Measurements from ENCODE around the gene P3R3URF.

The P3R3URF gene

GRCh38 chr1:46204406-46204742 lies 28.1 kb upstream of the P3R3URF start:
- peak overlapping the region; percentile 94 for H3K4me3 ChIP-seq (ENCODE audit: control insufficient read depth, low read depth, low read length)
- no peak for TF ChIP-seq CTCF (IDR thresholded peaks at IDR 0.05; ENCODE audit: control insufficient read depth, insufficient read depth, low read depth, low read length, missing control alignments)
- no peak for DNase-seq (ENCODE audit: low read depth)

- no peak for TF ChIP-seq CTCF (IDR thresholded peaks at IDR 0.05; ENCODE audit: control insufficient read depth, insufficient read depth, low read depth, low read length, missing control alignments)
- no peak for DNase-seq (ENCODE audit: low read depth)
- peak overlapping the region; percentile 94 for H3K4me3 ChIP-seq (ENCODE audit: control insufficient read depth, low read depth, low read length)
Measured at GRCh38 chr1:46203738-46204405, 27.6 kb upstream of the P3R3URF start.

GRCh38 chr1:46199233-46199749 lies 23.0 kb upstream of the P3R3URF start:
- H3K4me3 ChIP-seq (ENCODE audit: control insufficient read depth, low read depth, low read length): no peak overlapping the region; the same call in 1 of the 2 replicates
- TF ChIP-seq CTCF (IDR thresholded peaks at IDR 0.05; ENCODE audit: control insufficient read depth, insufficient read depth, low read depth, low read length, missing control alignments): no peak
- DNase-seq (ENCODE audit: low read depth): no peak

GRCh38 chr1:46197964-46198811 lies 21.9 kb upstream of the P3R3URF start, which contains the start of gene POMGNT1:
Gene POMGNT1, minus strand, starts transcription at chr1:46198434. Its CDS starts 613 bp downstream, at chr1:46197821.
- H3K4me3 ChIP-seq (ENCODE audit: control insufficient read depth, low read depth, low read length): peak within 1 kb of the TSS; percentile 93
- no peak for DNase-seq (ENCODE audit: low read depth)
- no peak for TF ChIP-seq CTCF (IDR thresholded peaks at IDR 0.05; ENCODE audit: control insufficient read depth, insufficient read depth, low read depth, low read length, missing control alignments)

- no peak for TF ChIP-seq CTCF (IDR thresholded peaks at IDR 0.05; ENCODE audit: control insufficient read depth, insufficient read depth, low read depth, low read length, missing control alignments)
- no peak for DNase-seq (ENCODE audit: low read depth)
- H3K4me3 ChIP-seq (ENCODE audit: control insufficient read depth, low read depth, low read length): peak overlapping the region; percentile 93
Measured at GRCh38 chr1:46197560-46197963, 21.3 kb upstream of the P3R3URF start.

GRCh38 chr1:46196609-46197008 lies 20.3 kb upstream of the P3R3URF start:
- no peak for TF ChIP-seq CTCF (IDR thresholded peaks at IDR 0.05; ENCODE audit: control insufficient read depth, insufficient read depth, low read depth, low read length, missing control alignments)
- DNase-seq (ENCODE audit: low read depth): no peak
- H3K4me3 ChIP-seq (ENCODE audit: control insufficient read depth, low read depth, low read length): no peak overlapping the region
